ENCODE results near the gene PIP4K2A.
A peak's percentile ranks its signal among the peaks of the same experiment; 100 is the strongest.

Gene PIP4K2A

GRCh38 chr10:22570733-22571430, 143.5 kb downstream of the PIP4K2A start:
- no peak for DNase-seq (ENCODE audit: low read depth)
- in situ Hi-C loops (cut with HindIII; ENCODE audit: low sequenced_read_pairs) = loop anchor here (25.0 kb wide), 1 partner anchor 259 kb away; the partner anchor contains the start of genes BMI1 and COMMD3
- TF ChIP-seq CTCF (IDR thresholded peaks at IDR 0.05; ENCODE audit: low read depth, low read length, missing control alignments) = no peak
- no peak overlapping the region for H3K4me3 ChIP-seq (ENCODE audit: low read depth, low read length)

GRCh38 chr10:22570234-22570633, 144.1 kb downstream of the PIP4K2A start:
- DNase-seq (ENCODE audit: low read depth) = no peak
- in situ Hi-C loops (cut with HindIII; ENCODE audit: low sequenced_read_pairs) = loop anchor here (25.0 kb wide), 1 partner anchor 258 kb away; the partner anchor contains the start of genes BMI1 and COMMD3
- no peak overlapping the region for H3K4me3 ChIP-seq (ENCODE audit: low read depth, low read length)
- no peak for TF ChIP-seq CTCF (IDR thresholded peaks at IDR 0.05; ENCODE audit: low read depth, low read length, missing control alignments)

GRCh38 chr10:22568928-22569327, 145.4 kb downstream of the PIP4K2A start:
- in situ Hi-C loops (cut with HindIII; ENCODE audit: low sequenced_read_pairs) = loop anchor here (25.0 kb wide), 1 partner anchor 257 kb away; the partner anchor contains the start of genes BMI1 and COMMD3
- no peak overlapping the region for H3K4me3 ChIP-seq (ENCODE audit: low read depth, low read length)
- DNase-seq (ENCODE audit: low read depth) = no peak
- TF ChIP-seq CTCF (IDR thresholded peaks at IDR 0.05; ENCODE audit: low read depth, low read length, missing control alignments) = no peak

- no peak for TF ChIP-seq CTCF (IDR thresholded peaks at IDR 0.05; ENCODE audit: low read depth, low read length, missing control alignments)
Measured at GRCh38 chr10:22564060-22564459, 150.3 kb downstream of the PIP4K2A start.

GRCh38 chr10:22561909-22562308, 152.5 kb downstream of the PIP4K2A start:
- in situ Hi-C loops (cut with HindIII; ENCODE audit: low sequenced_read_pairs) = loop anchor here (25.0 kb wide), 1 partner anchor 250 kb away; the partner anchor contains the start of genes BMI1 and COMMD3
- no peak overlapping the region for H3K4me3 ChIP-seq (ENCODE audit: low read depth, low read length)
- no peak for DNase-seq (ENCODE audit: low read depth)
- TF ChIP-seq CTCF (IDR thresholded peaks at IDR 0.05; ENCODE audit: low read depth, low read length, missing control alignments) = no peak

More at GRCh38 chr10:22564060-22564459, 150.3 kb downstream of the PIP4K2A start:
- no peak overlapping the region for H3K4me3 ChIP-seq (ENCODE audit: low read depth, low read length)
- in situ Hi-C loops (cut with HindIII; ENCODE audit: low sequenced_read_pairs) = loop anchor here (25.0 kb wide), 1 partner anchor 252 kb away; the partner anchor contains the start of genes BMI1 and COMMD3
- no peak for DNase-seq (ENCODE audit: low read depth)

GRCh38 chr10:22560913-22561239, 153.5 kb downstream of the PIP4K2A start:
- in situ Hi-C loops (cut with HindIII; ENCODE audit: low sequenced_read_pairs) = loop anchor here (25.0 kb wide), 1 partner anchor 249 kb away; the partner anchor contains the start of genes BMI1 and COMMD3
- TF ChIP-seq CTCF (IDR thresholded peaks at IDR 0.05; ENCODE audit: low read depth, low read length, missing control alignments) = no peak
- no peak overlapping the region for H3K4me3 ChIP-seq (ENCODE audit: low read depth, low read length)
- DNase-seq (ENCODE audit: low read depth) = peak; percentile 3
